ENCODE measurements around the gene POLR2H. TPM values are rescaled to one million over a fixed set of nuclear protein-coding genes. Genes with fewer than 3 reads are reported as not detected.

POLR2H gene
- polyA plus RNA-seq, 1 of the 3 experiments (the other 2 are of a cell fraction), result 206 TPM

DNA sequence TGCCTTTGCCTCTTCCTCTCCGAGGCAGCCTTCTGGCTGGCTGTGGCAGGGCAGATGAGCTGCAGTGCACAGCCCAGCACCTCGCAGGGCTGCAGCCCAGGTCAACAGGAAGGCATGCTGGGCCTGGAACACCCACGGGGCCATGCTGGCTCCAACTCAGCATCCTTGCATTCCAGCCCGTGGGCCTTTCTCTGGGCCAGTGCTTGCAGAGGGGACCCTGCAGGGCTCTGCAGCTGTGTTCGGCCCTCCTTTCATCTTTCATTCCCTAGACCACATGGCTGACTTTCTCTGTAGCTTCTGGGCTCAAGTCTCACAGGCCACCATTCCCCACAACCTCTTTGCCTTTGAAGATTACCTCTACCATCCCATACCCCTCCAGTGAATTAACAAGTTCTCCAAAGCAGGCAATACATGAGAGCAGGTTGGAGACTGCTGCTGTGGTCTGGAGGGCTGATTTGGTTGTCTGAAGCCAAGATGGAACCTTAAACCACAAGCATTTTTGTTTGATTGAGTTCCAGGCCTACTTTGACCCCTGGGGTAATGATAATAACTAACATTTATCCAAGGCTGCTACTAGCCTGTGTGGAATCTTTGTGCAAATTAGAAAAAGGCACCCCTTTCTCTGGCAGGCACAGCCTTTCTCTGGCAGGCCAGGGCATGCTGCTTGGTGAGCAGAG lies 18.2 kb upstream of the POLR2H start:
- DNase-seq, result no peak
- 65% methylated on average over 3 of the region's 5 CpGs for WGBS (ENCODE audit: low lambda C conversion rate)
- no peak overlapping the region for H2AFZ ChIP-seq (ENCODE audit: low read depth)
- H3K27me3 ChIP-seq (ENCODE audit: insufficient read depth), result no peaks in the 10 kb centered on the region
- H3F3A ChIP-seq (replicated peaks; ENCODE audit: insufficient read depth), result peaks cover 4% of the 10 kb centered on the region
- no peak overlapping the region for H3K9ac ChIP-seq
- H3K79me2 ChIP-seq (ENCODE audit: insufficient read depth), result peaks cover 38% of the 10 kb centered on the region
- no peak overlapping the region for H3K27ac ChIP-seq (ENCODE audit: low read depth in 2 of 2, low read length in 1 of 2)
- H3K9me3 ChIP-seq, result no peaks in the 10 kb centered on the region
- no peak overlapping the region for H3K4me2 ChIP-seq
- peaks cover 8 to 10% of the 10 kb centered on the region in 2 experiments; a peak in 3 of 4 replicates for H3K4me1 ChIP-seq (ENCODE audit: control insufficient read depth in 1 of 2, insufficient read depth in 2 of 2, low read depth in 1 of 2, low read length in 1 of 2)
- H3K36me3 ChIP-seq (replicated peaks in 1 of 2; ENCODE audit: control insufficient read depth in 1 of 2, insufficient read depth in 2 of 2, low read length in 1 of 2), result peaks cover 0 to 37% of the 10 kb centered on the region in 2 experiments
- H4K20me1 ChIP-seq (ENCODE audit: insufficient read depth), result 0 out of 2 replicates have a peak, but pooled peaks cover 5% of the 10 kb centered on the region
- TF ChIP-seq, protein P1, sequence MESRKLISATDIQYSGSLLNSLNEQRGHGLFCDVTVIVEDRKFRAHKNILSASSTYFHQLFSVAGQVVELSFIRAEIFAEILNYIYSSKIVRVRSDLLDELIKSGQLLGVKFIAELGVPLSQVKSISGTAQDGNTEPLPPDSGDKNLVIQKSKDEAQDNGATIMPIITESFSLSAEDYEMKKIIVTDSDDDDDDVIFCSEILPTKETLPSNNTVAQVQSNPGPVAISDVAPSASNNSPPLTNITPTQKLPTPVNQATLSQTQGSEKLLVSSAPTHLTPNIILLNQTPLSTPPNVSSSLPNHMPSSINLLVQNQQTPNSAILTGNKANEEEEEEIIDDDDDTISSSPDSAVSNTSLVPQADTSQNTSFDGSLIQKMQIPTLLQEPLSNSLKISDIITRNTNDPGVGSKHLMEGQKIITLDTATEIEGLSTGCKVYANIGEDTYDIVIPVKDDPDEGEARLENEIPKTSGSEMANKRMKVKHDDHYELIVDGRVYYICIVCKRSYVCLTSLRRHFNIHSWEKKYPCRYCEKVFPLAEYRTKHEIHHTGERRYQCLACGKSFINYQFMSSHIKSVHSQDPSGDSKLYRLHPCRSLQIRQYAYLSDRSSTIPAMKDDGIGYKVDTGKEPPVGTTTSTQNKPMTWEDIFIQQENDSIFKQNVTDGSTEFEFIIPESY (IDR thresholded peaks at IDR 0.05; ENCODE audit: borderline replicate concordance, low read depth), result no peak
- TF ChIP-seq, protein P2, sequence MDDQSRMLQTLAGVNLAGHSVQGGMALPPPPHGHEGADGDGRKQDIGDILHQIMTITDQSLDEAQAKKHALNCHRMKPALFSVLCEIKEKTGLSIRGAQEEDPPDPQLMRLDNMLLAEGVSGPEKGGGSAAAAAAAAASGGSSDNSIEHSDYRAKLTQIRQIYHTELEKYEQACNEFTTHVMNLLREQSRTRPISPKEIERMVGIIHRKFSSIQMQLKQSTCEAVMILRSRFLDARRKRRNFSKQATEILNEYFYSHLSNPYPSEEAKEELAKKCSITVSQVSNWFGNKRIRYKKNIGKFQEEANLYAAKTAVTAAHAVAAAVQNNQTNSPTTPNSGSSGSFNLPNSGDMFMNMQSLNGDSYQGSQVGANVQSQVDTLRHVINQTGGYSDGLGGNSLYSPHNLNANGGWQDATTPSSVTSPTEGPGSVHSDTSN (IDR thresholded peaks at IDR 0.05), result no peak
- no peak for TF ChIP-seq RFX5 (IDR thresholded peaks at IDR 0.05; ENCODE audit: low read length)
- TF ChIP-seq TCF12 (IDR thresholded peaks at IDR 0.05), result no peak
- no peak for TF ChIP-seq FOSL2 (IDR thresholded peaks at IDR 0.05; ENCODE audit: borderline replicate concordance, low read depth)
- no peak for TF ChIP-seq MEF2A (IDR thresholded peaks at IDR 0.05; ENCODE audit: borderline replicate concordance, low read depth)
- no peak for TF ChIP-seq POLR2AphosphoS5 (IDR thresholded peaks at IDR 0.05; ENCODE audit: low read depth, low read length)
- no peak for TF ChIP-seq NRF1 (IDR thresholded peaks at IDR 0.05; ENCODE audit: low read depth, low read length)
- TF ChIP-seq, protein P3, sequence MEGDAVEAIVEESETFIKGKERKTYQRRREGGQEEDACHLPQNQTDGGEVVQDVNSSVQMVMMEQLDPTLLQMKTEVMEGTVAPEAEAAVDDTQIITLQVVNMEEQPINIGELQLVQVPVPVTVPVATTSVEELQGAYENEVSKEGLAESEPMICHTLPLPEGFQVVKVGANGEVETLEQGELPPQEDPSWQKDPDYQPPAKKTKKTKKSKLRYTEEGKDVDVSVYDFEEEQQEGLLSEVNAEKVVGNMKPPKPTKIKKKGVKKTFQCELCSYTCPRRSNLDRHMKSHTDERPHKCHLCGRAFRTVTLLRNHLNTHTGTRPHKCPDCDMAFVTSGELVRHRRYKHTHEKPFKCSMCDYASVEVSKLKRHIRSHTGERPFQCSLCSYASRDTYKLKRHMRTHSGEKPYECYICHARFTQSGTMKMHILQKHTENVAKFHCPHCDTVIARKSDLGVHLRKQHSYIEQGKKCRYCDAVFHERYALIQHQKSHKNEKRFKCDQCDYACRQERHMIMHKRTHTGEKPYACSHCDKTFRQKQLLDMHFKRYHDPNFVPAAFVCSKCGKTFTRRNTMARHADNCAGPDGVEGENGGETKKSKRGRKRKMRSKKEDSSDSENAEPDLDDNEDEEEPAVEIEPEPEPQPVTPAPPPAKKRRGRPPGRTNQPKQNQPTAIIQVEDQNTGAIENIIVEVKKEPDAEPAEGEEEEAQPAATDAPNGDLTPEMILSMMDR (IDR thresholded peaks at IDR 0.05), result no peak
- no peak for TF ChIP-seq YY1 (IDR thresholded peaks at IDR 0.05; ENCODE audit: low read depth)
- TF ChIP-seq RAD21 (IDR thresholded peaks at IDR 0.05; ENCODE audit: low read length), result no peak
- no peak for TF ChIP-seq EP300 (IDR thresholded peaks at IDR 0.05; ENCODE audit: borderline replicate concordance in 1 of 2, low read depth in 1 of 2, low read length in 1 of 2)
- POLR2A ChIA-PET, result no interaction called here
- no peak overlapping the region for H3K4me3 ChIP-seq (ENCODE audit: low read depth in 2 of 2, low read length in 1 of 2)
- CTCF ChIA-PET, result interaction anchor here (2.2 to 5.3 kb wide), 2 partner anchors 11 to 38 kb away, joined by 4 to 42 read pairs; no protein-coding TSS in a partner anchor
- H3K9me2 ChIP-seq, result no peaks in the 10 kb centered on the region

Measured in SK-N-SH (cell line).